NCI-H2107 treated with DMSO at 0.1 percent for 48 hours (cell line): Measurements from ENCODE around the gene TMEM184A.
"Not testable (repeated sequence)": the region's sequence is repeated elsewhere in the genome, so short reads cannot be mapped to it uniquely, and the experiment has no call there.

Experiments
- DNase-seq: peaks from one replicate; lab custom pipeline; 2025; ENCODE audit not compliant: unreplicated experiment; lab: John Stamatoyannopoulos, UW

Gene TMEM184A

DNA sequence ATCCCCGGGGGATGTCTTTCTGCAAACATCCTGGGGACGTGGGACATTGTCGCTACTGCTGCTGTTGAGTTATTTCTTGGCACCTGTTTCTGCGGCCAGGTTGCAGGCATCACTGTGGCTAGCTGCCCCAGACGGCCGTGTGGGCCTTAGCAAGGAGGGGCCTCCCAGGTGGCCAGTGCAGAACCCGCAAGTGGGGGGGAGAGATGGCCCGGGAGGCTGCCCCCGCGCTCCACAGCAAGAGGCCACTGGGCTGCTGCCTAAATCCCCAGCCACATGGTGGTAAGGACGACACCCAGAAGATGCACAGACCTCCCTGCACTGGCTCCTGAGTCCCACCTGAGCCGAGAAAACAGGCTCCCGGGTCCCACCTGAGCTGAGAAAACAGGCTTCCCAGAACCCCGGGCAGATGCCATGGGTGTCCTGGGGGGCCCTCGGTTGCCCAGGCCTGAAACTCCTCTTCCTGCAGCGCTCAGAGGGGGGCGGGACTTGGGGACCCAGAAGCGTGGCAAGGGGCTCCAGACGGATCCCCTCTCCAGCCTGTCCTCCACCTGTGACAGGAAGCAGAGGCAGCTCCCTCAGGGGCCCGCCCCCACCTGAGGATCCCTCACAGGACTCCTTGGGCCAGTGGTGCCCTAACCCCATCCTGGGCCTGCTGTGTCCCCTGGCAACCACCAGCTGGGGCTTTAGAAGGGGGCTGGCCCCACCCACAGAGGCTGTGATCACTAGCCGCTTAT lies 26.5 kb downstream of the TMEM184A start:
- no peak for DNase-seq

GRCh38 chr7:1526271-1526754 lies 29.7 kb downstream of the TMEM184A start:
- no peak for DNase-seq

DNA sequence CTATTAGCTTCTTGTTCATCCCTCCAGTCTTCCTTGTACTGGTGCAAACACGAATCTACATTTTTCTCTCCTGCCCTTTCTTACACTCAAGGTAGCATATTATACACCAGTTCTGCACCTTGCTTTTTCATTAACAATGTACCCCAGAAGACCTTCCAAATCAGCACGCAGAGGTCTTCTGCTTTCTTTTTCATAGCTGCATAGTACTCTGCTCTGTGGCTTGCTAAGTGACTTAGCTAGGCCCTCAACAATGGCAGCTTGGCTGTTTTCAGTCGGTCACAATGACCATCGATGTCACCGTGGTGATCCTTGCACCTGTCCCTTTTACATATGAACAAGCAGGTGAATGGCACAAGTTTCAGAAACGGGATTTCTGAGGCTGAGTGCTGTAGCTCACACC lies 30.6 kb downstream of the TMEM184A start:
- DNase-seq = no peak

GRCh38 chr7:1523844-1524243 lies 32.2 kb downstream of the TMEM184A start:
- DNase-seq = no peak

DNA sequence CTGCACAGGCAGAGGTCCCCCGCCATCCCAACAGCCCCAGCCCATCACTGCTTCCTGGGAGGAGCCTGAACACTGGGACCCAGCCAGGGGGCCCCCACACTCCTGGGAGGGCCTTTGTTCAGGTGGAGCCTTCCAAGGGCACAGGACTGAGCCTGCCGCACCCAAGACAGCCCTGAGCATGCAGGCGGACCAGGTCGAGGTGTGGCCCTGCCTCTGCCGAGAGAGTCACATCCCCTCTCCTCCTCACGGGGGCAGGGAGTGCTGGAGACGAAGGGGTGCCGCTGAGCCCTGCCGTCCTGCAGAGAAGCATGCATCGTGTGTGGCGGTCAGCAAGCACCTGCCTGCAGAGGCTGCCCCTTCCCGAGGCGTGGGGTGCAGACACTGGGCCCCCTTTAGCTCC lies 32.8 kb downstream of the TMEM184A start:
- DNase-seq = no peak

DNA sequence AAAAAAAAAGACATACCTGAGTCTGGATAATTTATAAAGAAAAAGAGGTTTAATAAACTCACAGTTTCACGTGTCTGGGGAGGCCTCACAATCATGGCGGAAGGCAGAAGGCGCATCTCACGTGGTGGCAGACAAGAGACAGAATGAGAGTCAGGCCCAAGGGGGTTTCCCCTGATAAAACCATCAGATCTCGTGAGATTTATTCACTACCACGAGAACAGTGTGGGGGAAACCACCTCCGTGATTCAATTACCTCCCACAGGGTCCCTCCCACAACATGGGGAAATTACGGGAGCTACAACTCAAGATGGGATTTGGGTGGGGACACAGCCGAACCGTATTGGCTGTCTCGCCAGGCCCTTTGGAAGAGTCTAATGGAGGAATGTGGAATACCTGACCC lies 34.5 kb downstream of the TMEM184A start:
- no peak for DNase-seq

DNA sequence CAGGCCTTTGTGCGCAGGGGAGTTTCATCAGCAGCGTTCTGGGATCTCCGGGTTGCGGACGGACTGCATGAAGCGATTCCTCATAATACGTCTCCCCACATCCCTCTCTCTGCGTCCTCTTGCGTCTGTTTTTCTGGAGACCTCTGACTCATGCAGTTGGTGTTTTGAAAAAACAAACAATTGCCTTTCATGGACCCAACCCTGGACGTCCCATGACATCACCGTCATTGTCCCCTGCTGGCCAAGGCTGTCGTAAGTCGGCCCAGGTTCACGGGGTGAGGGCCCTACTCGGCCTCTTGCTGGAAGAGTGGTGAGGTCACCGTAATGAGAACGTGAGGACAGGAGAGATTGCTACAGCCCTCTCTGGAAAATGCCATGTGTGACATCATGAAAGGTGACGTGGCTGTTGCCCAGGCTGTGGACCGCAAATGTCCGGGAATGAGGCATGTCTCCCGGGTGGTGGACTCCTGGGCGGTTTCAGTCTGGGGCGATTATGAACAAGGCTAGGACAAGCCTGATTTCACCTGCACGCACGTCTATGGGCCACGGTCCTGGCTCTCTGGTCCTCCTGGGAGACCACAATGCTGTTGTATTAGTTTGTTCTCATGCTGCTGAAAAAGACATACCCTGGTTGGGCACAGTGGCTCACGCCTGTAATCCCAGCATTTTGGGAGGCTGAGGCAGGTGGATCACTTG lies 35.3 kb downstream of the TMEM184A start:
- no peak for DNase-seq

DNA sequence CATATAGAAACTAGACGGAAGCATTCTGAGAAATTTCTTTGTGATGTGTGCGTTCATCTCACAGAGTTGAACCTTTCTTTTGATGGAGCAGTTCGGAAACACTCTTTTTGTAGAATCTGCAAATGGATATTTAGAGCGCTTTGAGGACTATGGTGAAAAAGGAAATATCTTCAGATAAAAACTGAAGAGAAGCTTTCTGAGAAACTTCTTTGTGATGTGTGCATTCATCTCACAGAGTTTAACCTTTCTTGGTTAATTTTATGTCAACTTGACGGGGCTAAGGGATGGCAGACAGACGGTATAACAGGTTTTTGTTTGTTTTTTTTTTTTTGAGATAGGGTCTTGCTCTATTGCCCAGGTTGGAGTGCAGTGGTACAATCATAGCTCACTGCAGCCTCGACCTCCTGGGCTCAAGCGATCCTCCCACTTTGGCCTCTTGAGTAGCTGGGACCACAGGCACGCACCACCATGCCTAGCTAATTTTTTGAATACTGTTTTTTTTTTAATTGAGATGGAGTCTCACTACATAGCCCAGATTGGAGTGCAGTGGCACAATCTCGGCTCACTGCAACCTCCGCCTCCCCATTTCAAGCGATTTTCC lies 36.6 kb downstream of the TMEM184A start:
- DNase-seq = not testable (repeated sequence)

GRCh38 chr7:1516586-1517251 lies 39.3 kb downstream of the TMEM184A start:
- no peak for DNase-seq

GRCh38 chr7:1515509-1515967 lies 40.5 kb downstream of the TMEM184A start:
- DNase-seq = not testable (repeated sequence)

DNA sequence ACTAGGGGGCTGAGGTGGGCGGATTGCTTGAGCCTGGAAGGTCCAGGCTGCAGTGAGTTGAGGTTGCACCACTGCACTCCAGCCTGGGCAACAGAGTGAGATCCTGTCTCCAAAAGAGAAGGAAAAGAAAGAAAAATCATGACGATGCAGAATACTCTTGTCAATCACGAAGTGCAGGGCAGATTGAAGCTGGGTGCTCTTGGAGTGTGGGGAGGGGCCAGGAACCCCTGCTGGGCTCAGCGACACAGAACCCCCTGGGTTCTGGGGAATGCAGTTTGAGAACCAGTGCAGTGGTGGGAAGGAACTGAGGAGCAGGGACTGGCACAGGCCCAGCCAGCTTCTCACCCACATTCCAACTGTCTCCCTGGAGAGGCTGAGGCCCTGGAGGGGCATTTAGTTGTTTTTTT lies 41.0 kb downstream of the TMEM184A start:
- DNase-seq = no peak

GRCh38 chr7:1514407-1514806 lies 41.6 kb downstream of the TMEM184A start:
- no peak for DNase-seq

DNA sequence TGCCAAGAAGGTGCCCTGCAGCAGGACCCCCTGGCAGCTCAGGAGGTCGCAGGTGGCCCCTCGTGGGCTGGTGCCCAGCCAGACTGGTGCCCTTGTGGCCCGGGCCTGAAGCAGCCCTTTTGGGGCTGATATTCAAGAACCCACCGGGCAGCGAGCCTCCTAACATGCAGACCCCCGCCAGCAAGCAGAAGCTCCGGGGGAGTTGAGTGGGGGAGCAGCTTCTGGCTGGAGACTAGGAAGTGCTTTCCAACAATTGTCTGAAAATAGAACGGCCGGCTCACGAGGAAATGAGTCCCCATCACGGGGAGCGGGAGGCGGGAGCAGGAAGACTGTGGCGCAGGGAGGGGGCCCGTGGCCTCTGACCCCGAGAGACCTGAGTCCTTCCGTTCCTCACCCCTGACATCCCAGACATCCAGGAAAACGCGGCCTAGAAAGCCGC lies 42.3 kb downstream of the TMEM184A start:
- no peak for DNase-seq

DNA sequence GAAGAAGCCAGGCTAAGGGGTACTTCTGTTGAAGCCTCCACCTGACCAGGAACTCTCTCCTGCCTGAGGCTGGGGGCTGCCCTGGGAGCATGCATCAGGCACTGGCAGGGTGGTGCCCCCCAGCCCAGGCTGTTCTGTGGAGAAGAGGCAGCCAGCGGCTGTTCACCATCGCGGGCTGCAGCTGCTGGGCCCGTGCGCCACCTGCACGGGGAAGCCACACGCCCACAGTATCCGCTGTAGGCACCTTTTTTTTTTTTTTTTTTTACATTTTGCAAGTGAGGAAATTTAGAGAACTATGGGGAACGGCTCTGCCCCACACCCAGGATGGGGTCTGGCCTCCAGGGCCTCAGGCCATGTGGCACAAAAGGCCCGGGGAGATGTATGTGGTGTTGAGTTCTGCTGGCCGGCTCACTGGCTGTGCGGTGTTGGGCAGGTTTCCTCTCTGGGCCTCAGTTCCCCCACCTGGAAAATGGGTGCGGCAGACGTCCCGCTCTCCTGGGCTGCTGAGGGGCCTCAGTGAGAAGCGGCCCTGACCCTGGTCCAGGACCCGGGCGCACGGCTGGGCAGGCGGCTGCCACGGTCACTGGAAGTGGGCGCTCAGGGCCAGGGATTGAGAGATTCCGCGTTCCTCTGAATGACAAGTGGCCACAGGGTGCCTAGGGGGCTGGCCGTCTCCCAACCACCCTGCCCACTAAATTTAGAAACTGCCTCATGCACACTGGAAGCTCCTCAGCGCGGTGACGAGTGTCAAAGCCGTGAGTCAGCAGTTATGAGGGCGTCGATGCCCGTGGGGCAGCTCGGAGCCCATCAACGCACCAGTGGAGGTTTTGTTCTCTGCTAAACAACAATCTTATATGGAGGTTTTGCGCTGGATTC lies 43.0 kb downstream of the TMEM184A start:
- DNase-seq = no peak

DNA sequence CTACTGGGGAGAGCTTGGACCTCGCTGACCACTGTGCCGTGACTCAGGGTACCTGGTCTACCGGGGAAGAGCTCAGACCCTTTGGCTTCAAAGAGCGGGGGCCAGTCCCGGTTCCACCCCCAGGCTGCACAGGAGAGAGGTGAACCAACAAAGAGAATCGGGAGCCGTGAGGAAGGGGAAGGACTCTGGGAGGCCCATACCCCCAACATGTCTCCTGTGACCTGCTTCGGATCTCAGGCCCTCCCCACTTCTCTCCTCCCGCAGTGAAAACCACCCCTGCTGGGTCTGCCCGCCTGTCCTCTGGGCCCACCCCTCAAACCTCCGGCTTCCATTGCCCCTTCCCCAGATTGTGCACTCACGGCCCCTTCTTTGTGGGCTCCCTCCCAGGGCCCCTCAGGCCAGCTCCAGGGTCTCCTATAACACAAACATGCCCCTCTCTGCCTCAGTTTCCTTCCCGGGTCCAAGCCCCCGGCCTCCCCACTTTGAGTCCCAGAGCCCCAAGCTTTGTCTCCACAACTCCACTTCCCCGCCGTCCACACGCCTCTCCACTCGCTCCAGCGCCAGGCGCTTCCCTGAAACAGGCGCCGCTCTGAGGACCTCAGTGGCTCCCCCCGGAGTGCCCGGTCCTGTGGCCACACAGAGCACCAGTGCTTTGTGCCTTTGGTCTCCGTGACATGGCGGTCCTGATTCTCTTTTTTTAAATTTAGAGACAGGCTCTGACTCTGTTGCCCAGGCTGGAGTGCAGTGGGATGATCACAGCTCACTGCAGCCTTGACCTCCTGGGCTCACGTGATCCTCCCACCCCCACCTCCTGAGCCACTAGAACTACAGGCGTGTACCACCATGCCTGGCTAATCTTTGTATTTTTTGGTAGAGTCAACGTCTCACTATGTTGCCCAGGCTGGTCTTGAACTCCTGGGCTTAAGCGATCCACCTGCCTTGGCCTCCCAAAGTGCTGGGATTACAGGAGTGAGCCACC lies 44.3 kb downstream of the TMEM184A start:
- no peak for DNase-seq

DNA sequence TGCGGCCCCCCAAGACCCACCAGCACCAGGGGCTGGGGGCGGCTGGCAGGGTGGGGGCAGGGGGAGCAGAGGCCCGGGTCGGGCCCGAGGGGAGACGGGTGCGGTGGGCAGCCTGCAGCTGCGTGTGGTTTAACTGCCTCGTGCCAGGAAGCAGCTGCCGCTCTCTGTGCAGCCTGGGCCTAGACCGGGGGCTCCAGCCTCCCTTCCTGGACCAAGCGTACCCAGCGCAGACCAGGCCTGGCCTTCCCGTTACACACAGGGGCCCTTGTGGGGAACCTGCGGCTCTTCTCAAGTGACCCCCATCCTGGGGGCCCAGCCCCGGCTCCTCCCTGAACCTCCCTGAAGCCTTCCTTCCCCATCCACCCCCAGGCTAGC lies 45.2 kb downstream of the TMEM184A start:
- no peak for DNase-seq

- DNase-seq = no peak
These were observed 46.8 kb downstream of the TMEM184A start for GRCh38 chr7:1509226-1509625.

DNA sequence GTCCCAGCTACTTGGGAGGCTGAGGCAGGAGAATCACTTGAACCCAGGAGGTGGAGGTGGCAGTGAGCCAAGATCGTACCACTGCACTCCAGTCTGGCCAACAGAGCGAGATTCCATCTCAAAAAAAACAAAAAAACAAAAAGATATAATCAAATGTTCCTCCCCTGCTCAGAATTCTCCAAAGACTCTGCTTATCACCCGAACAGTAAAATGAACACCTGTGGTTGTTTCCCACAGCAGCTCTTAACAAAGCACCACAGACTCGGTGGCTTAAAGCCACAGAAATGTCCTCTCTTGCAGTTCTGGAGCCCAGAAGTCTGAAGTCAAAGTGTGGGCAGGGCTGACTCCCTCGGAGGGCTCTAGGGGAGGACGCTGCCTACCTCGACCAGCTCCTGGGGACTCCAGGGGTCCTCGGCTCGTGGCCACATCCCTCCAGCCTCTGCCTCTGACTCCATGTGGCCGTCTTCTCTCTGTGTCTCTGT lies 47.7 kb downstream of the TMEM184A start:
- no peak for DNase-seq
